Measurements from ENCODE around the gene ABCA8. TPM values are rescaled to one million over a fixed set of nuclear protein-coding genes. Genes with fewer than 3 reads are reported as not detected.
"Not testable (repeated sequence)": the region's sequence is repeated elsewhere in the genome, so short reads cannot be mapped to it uniquely, and the experiment has no call there.

Gene ABCA8, protein sequence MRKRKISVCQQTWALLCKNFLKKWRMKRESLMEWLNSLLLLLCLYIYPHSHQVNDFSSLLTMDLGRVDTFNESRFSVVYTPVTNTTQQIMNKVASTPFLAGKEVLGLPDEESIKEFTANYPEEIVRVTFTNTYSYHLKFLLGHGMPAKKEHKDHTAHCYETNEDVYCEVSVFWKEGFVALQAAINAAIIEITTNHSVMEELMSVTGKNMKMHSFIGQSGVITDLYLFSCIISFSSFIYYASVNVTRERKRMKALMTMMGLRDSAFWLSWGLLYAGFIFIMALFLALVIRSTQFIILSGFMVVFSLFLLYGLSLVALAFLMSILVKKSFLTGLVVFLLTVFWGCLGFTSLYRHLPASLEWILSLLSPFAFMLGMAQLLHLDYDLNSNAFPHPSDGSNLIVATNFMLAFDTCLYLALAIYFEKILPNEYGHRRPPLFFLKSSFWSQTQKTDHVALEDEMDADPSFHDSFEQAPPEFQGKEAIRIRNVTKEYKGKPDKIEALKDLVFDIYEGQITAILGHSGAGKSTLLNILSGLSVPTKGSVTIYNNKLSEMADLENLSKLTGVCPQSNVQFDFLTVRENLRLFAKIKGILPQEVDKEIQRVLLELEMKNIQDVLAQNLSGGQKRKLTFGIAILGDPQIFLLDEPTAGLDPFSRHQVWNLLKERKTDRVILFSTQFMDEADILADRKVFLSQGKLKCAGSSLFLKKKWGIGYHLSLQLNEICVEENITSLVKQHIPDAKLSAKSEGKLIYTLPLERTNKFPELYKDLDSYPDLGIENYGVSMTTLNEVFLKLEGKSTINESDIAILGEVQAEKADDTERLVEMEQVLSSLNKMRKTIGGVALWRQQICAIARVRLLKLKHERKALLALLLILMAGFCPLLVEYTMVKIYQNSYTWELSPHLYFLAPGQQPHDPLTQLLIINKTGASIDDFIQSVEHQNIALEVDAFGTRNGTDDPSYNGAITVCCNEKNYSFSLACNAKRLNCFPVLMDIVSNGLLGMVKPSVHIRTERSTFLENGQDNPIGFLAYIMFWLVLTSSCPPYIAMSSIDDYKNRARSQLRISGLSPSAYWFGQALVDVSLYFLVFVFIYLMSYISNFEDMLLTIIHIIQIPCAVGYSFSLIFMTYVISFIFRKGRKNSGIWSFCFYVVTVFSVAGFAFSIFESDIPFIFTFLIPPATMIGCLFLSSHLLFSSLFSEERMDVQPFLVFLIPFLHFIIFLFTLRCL (N-terminal part only)
- polyA plus RNA-seq (ENCODE audit: insufficient read length in 4 of 4), result 1 to 10 TPM in 3 of 4 donors, under 1 TPM in 1; 0.70 to 2.2 (median 1.6) TPM

DNA sequence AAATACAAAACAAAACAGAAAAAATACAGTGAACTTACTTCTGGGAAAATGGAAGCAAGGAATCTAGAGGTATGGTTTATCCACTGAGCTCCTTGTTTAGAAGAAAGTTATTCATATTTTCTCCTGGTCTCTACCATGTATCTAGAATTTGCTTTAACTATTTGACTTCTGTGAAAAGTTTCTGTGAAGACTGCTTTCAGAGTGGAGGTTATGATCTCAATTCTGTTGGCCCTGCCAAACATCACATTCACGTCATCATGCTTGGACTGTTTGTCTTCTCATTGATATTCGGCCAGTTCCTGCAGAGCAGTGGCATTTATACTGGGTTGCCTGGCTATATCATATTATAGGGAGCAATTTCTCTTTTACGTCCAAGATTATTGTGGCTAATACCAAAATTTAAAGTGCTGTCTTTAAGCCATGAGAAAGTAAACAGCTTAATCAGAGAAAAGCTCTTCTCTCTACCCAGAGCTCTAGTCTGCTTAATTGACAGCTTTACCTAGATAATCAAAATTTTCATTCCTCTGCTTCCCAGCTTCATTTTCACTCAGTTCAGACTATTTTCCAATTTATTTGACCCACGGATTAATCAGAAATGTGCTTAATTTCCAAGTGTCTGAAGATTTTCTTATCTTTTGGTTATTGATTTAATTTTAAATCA, at the start of gene ABCA8:
Gene ABCA8 (minus strand): TSS at position 212 of the 661 bp plus-strand sequence. CDS start 13,358 bp downstream, outside the sequence.
- no peak for DNase-seq (ENCODE audit: low read depth in 4 of 4, low spot score in 2 of 4)

GRCh38 chr17:69004759-69005158, 49.6 kb upstream of the ABCA8 start:
- not testable (repeated sequence) for DNase-seq (ENCODE audit: low read depth in 4 of 4, low spot score in 2 of 4)

GRCh38 chr17:68999743-69000142, 44.6 kb upstream of the ABCA8 start:
- not testable (repeated sequence) for DNase-seq (ENCODE audit: low read depth in 4 of 4, low spot score in 2 of 4)

DNA sequence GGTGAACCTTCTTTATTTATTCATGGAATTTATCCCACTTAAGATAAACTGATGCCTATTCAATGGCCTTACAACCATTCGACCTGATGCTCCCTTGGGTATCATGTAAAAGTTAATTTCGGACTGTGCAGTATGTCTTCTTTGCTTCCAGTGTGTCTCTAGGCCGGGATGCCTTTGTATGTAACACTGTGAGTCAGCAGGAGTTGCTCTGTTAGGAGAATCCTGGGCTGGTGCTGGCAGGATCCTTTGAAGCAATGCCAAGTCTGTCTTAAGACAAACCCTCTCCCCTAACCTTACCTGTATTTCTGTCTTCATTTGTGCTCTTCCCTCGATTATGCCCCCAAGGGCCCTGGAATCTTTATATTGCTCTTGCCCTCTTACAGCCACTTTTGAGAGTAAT, 37.9 kb upstream of the ABCA8 start:
- DNase-seq (ENCODE audit: low read depth in 4 of 4, low spot score in 2 of 4), result no peak

DNA sequence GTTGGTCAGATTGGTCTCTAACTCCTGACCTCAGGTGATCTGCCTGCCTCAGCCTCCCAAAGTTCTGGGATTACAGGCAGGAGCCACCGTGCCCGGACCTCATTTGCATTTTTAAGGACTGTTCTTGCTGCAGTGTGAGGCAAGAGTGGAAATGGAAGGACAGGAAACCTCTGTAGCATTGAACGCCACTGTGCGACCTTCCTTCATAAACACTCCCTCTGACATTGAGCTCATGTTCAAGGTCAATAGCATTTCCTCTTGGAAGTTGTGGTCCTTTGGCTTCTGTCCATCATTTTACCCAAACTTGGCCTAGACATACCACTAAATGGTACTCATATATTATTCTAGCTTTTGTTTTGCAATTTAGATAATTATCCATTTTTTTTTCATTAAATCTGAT, 32.8 kb upstream of the ABCA8 start:
- no peak for DNase-seq (ENCODE audit: low read depth in 4 of 4, low spot score in 2 of 4)

GRCh38 chr17:68981288-68981687, 26.1 kb upstream of the ABCA8 start:
- DNase-seq (ENCODE audit: low read depth in 4 of 4, low spot score in 2 of 4), result peak; percentile 29 to 48 (median 42)

GRCh38 chr17:68973098-68973846, 18.1 kb upstream of the ABCA8 start:
- DNase-seq (ENCODE audit: low read depth in 4 of 4, low spot score in 2 of 4), result no peak

DNA sequence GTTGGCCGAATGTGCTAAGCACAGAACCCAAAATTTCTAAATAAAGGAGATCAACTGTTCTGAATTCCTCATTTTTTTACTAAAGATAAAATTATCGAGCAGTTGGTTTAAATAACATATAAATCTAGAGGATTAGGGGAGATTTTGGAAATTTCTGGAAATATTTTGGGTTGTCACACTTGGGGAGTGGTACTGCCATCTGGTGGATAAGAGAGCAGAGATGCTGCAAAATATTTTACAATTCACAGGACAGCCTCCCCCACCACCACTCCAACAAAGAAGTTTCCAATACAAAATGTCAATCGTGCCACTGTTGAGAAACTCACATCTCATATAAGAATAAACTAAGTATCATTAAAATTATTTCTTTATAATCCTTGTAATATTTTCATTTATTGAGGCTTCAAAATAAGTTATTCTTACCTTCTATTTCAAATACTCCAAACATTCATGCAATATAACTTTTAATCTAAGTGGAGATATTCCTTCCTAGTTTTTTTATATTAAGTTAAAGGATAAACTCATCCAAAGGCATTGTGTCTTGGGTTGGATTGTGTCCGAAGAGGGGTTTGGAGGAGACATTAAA, 17.0 kb upstream of the ABCA8 start:
- DNase-seq (ENCODE audit: low read depth in 4 of 4, low spot score in 2 of 4), result no peak

DNA sequence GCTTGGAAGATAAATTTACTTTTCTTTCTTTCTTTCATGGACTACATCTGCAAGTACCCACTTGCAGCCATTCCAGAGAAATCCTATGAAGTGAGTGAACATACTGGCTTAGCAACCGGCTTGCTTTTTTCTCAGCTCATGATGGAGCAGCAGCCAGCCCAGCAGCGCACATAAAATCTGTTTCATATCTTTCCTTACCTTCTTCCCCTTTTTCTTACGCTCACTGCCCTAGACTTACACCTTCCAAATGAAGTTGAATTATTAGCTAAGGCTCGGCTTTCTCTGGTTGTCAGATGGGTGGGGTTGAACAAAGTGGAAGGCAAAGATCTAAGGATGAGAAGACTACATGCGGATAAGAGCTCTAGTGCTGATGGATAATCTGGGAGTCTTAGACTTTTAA, 13.9 kb upstream of the ABCA8 start:
- no peak for DNase-seq (ENCODE audit: low read depth in 4 of 4, low spot score in 2 of 4)

DNA sequence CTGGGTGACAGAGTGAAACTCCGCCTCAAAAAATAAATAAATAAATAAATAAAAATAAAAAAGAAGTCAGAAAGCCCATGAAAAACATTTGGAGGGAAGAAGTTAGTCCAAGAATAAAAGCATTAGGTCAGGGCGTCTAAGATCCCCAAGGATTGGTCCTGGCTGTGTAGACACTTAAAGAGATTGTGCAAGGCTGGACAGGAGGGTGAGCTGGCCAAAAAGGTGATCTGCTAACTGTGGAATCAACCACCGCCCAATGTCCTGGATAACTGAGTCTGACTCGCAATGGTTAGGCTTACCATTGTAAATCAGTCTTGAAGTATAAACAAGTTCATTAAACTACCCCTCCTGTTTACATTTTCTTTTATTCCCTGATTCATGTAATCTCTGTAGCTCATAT, 8.8 kb upstream of the ABCA8 start:
- DNase-seq (ENCODE audit: low read depth in 4 of 4, low spot score in 2 of 4), result no peak

DNA sequence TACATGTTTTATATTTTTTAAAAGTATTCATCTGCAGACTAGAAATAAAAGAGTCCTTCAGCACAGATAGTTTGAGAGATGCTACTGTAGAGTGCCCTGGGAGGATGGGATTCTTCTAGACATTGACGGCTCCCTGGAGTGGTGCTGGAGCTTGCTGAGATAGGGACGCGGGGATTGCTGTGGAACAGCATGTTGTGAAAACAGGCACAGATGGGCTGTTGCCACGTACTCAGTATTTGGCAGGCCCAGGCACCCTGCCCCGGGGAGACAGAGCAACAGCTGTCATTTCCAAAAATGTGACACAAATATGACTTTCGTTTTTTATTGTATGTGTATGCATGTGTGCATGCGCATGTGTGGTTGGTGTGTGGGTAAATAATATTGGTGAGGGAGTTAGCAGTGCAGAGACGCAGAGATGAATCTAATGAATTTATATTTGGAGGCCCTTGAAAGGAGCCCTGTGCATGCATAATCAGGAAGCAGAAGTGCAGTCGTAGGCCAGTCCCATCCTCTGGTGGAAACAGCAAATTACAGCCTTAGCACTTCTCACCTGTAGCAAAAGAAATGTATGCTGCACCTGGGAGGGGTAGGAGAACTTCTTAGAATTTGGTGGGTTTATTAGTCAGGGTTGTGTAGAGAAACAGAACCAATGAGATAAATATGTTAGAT, 6.2 kb upstream of the ABCA8 start:
- DNase-seq (ENCODE audit: low read depth in 4 of 4, low spot score in 2 of 4), result no peak

- not testable (repeated sequence) for DNase-seq (ENCODE audit: low read depth in 4 of 4, low spot score in 2 of 4)
These were observed 3.9 kb upstream of the ABCA8 start for GRCh38 chr17:68959117-68959516.

GRCh38 chr17:68957944-68958343, 2.8 kb upstream of the ABCA8 start:
- no peak for DNase-seq (ENCODE audit: low read depth in 4 of 4, low spot score in 2 of 4)

- DNase-seq (ENCODE audit: low read depth in 4 of 4, low spot score in 2 of 4), result no peak
These were observed 871 bp downstream of the ABCA8 start for GRCh38 chr17:68954146-68954896.

DNA sequence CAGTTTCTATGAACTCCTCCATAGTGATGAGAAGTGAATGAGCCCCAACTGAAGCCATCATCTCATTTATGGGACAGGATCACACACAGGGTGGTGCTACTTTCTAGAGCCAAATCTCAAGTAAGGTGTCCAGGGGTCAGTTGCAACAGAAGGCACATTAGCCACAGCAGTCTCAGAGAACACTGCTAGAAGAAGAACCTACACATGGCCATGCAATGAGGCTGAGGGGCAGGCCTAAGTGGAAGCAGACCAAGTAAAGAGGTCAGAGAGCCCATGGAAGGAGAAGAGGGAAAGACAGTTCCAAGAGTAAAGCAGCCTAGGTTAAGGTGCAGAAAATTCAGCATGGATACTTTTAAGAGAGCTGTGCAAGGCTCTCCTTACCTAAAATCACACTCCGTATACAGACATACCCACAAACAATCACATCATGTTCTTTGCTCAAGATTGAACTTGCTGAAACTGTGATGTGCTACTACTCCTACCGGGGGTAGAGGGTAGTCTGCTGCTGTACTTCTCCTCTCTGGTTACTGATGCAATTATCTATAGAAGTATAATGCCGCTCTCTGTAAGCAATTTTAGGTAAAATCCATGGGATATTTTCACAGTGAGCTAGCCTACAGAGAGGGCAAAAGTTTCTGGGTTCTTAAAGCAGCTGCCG, 1.7 kb downstream of the ABCA8 start:
- no peak for DNase-seq (ENCODE audit: low read depth in 4 of 4, low spot score in 2 of 4)

- DNase-seq (ENCODE audit: low read depth in 4 of 4, low spot score in 2 of 4), result no peak
These were observed 4.5 kb downstream of the ABCA8 start for GRCh38 chr17:68950725-68951124.

DNA sequence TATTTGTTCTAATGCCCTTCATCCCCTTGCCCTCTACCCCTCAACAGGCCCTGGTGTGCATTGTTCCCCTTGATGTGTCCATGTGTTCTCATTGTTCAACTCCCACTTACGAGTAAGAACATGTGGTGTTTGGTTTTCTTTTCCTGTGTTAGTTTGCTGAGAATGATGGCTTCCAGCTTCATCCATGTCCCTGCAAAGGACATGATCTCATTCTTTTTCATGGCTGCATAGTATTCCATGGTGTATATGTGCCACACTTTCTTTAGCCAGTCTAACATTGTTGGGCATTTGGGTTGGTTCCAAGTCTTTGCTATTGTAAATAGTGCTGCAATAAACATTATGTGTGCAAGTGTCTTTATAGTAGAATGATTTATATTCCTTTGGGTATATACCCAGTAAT, 7.3 kb downstream of the ABCA8 start:
- DNase-seq (ENCODE audit: low read depth in 4 of 4, low spot score in 2 of 4), result not testable (repeated sequence)
